Measurements from ENCODE around the gene COL6A1. TPM values are rescaled to one million over a fixed set of nuclear protein-coding genes. Genes with fewer than 3 reads are reported as not detected.
"Not testable (repeated sequence)": the region's sequence is repeated elsewhere in the genome, so short reads cannot be mapped to it uniquely, and the experiment has no call there.

Gene COL6A1
- total RNA-seq, 2 donors from 2014 or later = 3.2 to 4.6 TPM

- H3K27ac Mint-ChIP-seq; H3K4me1 Mint-ChIP-seq; H3K36me3 Mint-ChIP-seq (ENCODE audit: low read depth); DNase-seq; H3K27me3 Mint-ChIP-seq; ATAC-seq; H3K9me3 ChIP-seq (ENCODE audit: control insufficient read depth, low read length, poor library complexity, severe bottlenecking): not testable (repeated sequence)
- peak overlapping the region; percentile 7 for H3K4me3 Mint-ChIP-seq
Measured at GRCh38 chr21:45975667-45976409, 5.7 kb upstream of the COL6A1 start.

- peaks cover 4% of the 10 kb centered on the region for H3K4me1 Mint-ChIP-seq
- DNase-seq (no peak), ATAC-seq (no peak)
- no peak overlapping the region for H3K4me3 Mint-ChIP-seq
- H3K27ac Mint-ChIP-seq = no peak overlapping the region
- no peaks in the 10 kb centered on the region for H3K36me3 Mint-ChIP-seq (ENCODE audit: low read depth)
- H3K27me3 Mint-ChIP-seq = peaks cover 9% of the 10 kb centered on the region
- H3K9me3 ChIP-seq (ENCODE audit: control insufficient read depth, low read length, poor library complexity, severe bottlenecking) = no peaks in the 10 kb centered on the region
Measured at GRCh38 chr21:45976701-45977311, 4.8 kb upstream of the COL6A1 start.

GRCh38 chr21:45977396-45977795 is 4.2 kb upstream of the COL6A1 start:
- Mint-ChIP-seq H3K27ac (no peak overlapping the region), H3K4me1 (peaks cover 4% of the 10 kb centered on the region), H3K36me3 (ENCODE audit: low read depth) (no peaks in the 10 kb centered on the region), H3K27me3 (peaks cover 9% of the 10 kb centered on the region), H3K4me3 (no peak overlapping the region)
- H3K9me3 ChIP-seq (ENCODE audit: control insufficient read depth, low read length, poor library complexity, severe bottlenecking) = no peaks in the 10 kb centered on the region
- ATAC-seq = no peak
- DNase-seq = no peak

- Mint-ChIP-seq H3K27ac (no peak overlapping the region), H3K4me1 (peaks cover 4% of the 10 kb centered on the region), H3K27me3 (peaks cover 9% of the 10 kb centered on the region), H3K4me3 (no peak overlapping the region), H3K36me3 (ENCODE audit: low read depth) (no peaks in the 10 kb centered on the region)
- DNase-seq (no peak), ATAC-seq (no peak)
- H3K9me3 ChIP-seq (ENCODE audit: control insufficient read depth, low read length, poor library complexity, severe bottlenecking) = no peaks in the 10 kb centered on the region
Measured at GRCh38 chr21:45979141-45979631, 2.4 kb upstream of the COL6A1 start.

- Mint-ChIP-seq H3K27me3 (peaks cover 9% of the 10 kb centered on the region), H3K4me3 (no peak overlapping the region), H3K27ac (no peak overlapping the region), H3K36me3 (ENCODE audit: low read depth) (no peaks in the 10 kb centered on the region), H3K4me1 (peaks cover 4% of the 10 kb centered on the region)
- ATAC-seq = no peak
- H3K9me3 ChIP-seq (ENCODE audit: control insufficient read depth, low read length, poor library complexity, severe bottlenecking) = no peaks in the 10 kb centered on the region
- no peak for DNase-seq
Measured at GRCh38 chr21:45979651-45980050, 1.9 kb upstream of the COL6A1 start.

DNA sequence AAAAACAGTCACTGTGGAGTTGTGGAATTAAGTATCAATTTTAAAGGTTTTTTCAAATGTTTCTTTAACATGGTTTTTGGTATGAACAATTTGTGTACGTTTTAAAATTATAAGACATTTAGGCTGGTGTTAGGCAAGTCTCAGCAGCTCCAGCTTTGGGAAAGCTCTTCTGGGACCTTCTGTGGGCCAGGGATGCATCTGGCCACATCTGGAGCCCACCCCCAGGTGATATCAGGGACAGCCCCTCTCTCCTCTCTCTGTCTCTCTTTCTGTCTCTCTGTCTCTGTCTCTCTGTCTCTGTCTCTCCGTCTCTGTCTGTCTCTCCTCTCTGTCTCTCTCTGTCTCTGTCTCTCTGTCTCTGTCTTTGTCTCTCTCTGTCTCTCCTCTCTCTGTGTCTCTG is 1.3 kb upstream of the COL6A1 start:
- Mint-ChIP-seq H3K4me3 (no peak overlapping the region), H3K27me3 (peaks cover 5% of the 10 kb centered on the region), H3K4me1 (peaks cover 10% of the 10 kb centered on the region), H3K27ac (no peak overlapping the region), H3K36me3 (ENCODE audit: low read depth) (no peaks in the 10 kb centered on the region)
- ATAC-seq (no peak), DNase-seq (no peak)
- H3K9me3 ChIP-seq (ENCODE audit: control insufficient read depth, low read length, poor library complexity, severe bottlenecking) = no peaks in the 10 kb centered on the region

- DNase-seq (no peak), ATAC-seq (no peak)
- Mint-ChIP-seq H3K36me3 (ENCODE audit: low read depth) (no peaks in the 10 kb centered on the region), H3K4me3 (no peak overlapping the region), H3K4me1 (peaks cover 11% of the 10 kb centered on the region), H3K27me3 (peaks cover under 1% of the 10 kb centered on the region), H3K27ac (no peak overlapping the region)
- no peaks in the 10 kb centered on the region for H3K9me3 ChIP-seq (ENCODE audit: control insufficient read depth, low read length, poor library complexity, severe bottlenecking)
Measured at GRCh38 chr21:45980697-45981096, 873 bp upstream of the COL6A1 start.

GRCh38 chr21:45982092-45982757 is 655 bp downstream of the COL6A1 start:
- peaks cover 11% of the 10 kb centered on the region for H3K4me1 Mint-ChIP-seq
- DNase-seq = peak in 1 of 3 donors; percentile 4
- H3K27me3 Mint-ChIP-seq = no peaks in the 10 kb centered on the region
- no peaks in the 10 kb centered on the region for H3K9me3 ChIP-seq (ENCODE audit: control insufficient read depth, low read length, poor library complexity, severe bottlenecking)
- H3K36me3 Mint-ChIP-seq (ENCODE audit: low read depth) = no peaks in the 10 kb centered on the region
- H3K4me3 Mint-ChIP-seq = peak overlapping the region; percentile 68
- ATAC-seq = peak; percentile 23
- no peak overlapping the region for H3K27ac Mint-ChIP-seq

DNA sequence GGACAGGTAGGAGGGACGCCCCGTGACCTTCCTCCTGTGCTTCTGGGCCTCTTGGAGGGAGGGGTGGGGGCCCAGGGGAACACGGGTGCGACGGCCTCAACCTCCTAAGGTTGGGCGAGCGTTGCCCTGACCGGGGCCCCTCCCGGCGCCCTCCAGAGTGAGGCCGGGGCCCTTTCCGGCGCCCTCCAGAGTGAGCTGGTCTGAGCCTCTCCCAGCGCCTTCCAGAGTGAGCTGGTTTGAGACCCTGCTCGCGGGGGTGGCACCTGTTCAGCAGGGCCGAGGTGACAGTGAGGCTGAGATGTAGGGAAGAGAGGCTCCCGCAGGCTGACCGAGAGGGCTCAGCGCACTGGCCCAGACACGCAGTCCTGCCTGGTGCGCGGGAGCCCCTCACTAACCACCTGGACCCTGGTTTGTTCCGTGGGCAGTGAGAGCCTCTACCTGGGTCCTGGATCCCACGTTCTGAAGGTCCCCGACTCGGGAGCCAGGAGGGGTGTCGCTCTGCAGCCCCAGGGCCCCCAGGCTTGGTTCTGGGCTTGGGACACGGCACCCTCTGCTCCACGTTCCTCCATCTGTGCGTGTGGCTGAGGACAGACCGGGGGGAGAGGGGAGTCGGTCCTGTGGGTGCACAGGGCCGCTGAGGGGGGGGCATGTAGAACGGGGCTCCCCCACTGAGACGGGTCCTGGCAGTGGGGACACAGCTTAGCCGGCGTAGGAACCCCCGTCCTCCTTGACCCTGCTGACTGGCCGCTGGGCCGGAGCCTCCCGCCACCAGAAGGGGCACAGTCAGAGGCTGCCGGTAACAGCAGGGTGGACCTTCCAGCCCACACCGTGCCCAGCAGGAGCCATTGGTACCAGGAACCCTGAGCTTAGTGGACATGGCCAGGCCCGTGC is 1.4 kb downstream of the COL6A1 start:
- no peak for ATAC-seq
- Mint-ChIP-seq H3K4me1 (peaks cover 11% of the 10 kb centered on the region), H3K27ac (no peak overlapping the region)

DNA sequence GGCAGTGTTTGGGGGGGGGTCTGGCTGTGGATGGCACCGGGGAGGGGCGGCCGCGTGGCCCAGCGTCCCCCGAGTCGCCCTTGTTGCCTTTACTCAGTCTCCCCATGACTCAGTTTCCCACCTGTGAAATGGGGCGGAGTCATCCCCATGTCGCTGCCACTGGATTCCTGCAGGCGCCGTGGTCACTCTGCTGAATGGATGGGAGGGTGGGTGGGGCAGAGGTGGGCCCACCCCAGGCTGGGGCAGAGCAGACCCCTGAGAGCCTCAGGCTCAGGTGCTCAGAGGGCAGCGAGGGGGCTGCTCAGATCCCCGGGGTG is 2.0 kb downstream of the COL6A1 start:
- no peaks in the 10 kb centered on the region for H3K36me3 Mint-ChIP-seq (ENCODE audit: low read depth)
- peaks cover 7% of the 10 kb centered on the region for H3K4me1 Mint-ChIP-seq
- H3K27ac Mint-ChIP-seq = no peak overlapping the region
- ATAC-seq (no peak), DNase-seq (no peak)
- no peaks in the 10 kb centered on the region for H3K27me3 Mint-ChIP-seq
- H3K9me3 ChIP-seq (ENCODE audit: control insufficient read depth, low read length, poor library complexity, severe bottlenecking) = no peaks in the 10 kb centered on the region
- H3K4me3 Mint-ChIP-seq = no peak overlapping the region

More for the DNA sequence above, 1.4 kb downstream of the COL6A1 start:
- Mint-ChIP-seq H3K36me3 (ENCODE audit: low read depth) (no peaks in the 10 kb centered on the region), H3K27me3 (no peaks in the 10 kb centered on the region), H3K4me3 (peak overlapping the region; percentile 68)
- H3K9me3 ChIP-seq (ENCODE audit: control insufficient read depth, low read length, poor library complexity, severe bottlenecking) = no peaks in the 10 kb centered on the region
- DNase-seq = peak in 1 of 3 donors; percentile 4

GRCh38 chr21:45983981-45984551 is 2.5 kb downstream of the COL6A1 start:
- no peaks in the 10 kb centered on the region for H3K27me3 Mint-ChIP-seq
- no peaks in the 10 kb centered on the region for H3K36me3 Mint-ChIP-seq (ENCODE audit: low read depth)
- H3K4me1 Mint-ChIP-seq = peaks cover 7% of the 10 kb centered on the region
- H3K27ac Mint-ChIP-seq = no peak overlapping the region
- H3K4me3 Mint-ChIP-seq = no peak overlapping the region
- ATAC-seq (no peak), DNase-seq (no peak)
- H3K9me3 ChIP-seq (ENCODE audit: control insufficient read depth, low read length, poor library complexity, severe bottlenecking) = no peaks in the 10 kb centered on the region

DNA sequence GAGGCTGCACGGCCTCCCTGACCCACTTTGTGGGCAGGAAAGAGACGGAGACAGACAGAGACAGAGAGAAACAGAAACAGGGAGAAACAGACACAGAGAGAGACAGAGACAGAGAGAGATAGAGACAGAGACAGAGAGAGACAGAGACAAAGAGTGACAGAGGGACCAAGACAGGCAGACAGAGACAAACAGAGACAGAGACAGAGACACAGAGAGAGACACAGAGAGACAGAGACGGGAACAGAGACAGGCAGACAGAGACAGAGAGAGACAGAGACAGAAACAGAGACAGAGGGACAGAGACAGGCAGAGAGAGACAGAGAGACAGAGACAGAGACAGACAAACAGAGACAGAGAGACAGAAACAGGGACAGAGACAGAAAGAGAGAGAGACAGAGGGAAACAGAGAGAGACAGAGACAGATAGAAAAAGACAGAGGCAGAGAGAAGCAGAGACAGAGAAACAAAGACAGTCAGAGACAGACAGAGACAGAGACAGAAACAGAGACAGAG is 3.1 kb downstream of the COL6A1 start:
- H3K4me3 Mint-ChIP-seq = no peak overlapping the region
- ATAC-seq = no peak
- H3K27me3 Mint-ChIP-seq = no peaks in the 10 kb centered on the region
- no peaks in the 10 kb centered on the region for H3K36me3 Mint-ChIP-seq (ENCODE audit: low read depth)
- H3K27ac Mint-ChIP-seq = no peak overlapping the region
- H3K9me3 ChIP-seq (ENCODE audit: control insufficient read depth, low read length, poor library complexity, severe bottlenecking) = no peaks in the 10 kb centered on the region
- H3K4me1 Mint-ChIP-seq = peaks cover 7% of the 10 kb centered on the region
- no peak for DNase-seq
